SU-DHL-6 (cell line): ENCODE results near the gene OS9.
"Not testable (repeated sequence)": the region's sequence is repeated elsewhere in the genome, so short reads cannot be mapped to it uniquely, and the experiment has no call there.

Source experiments
- H2AFZ ChIP-seq: fragments of 200-600 bp; sonication (generic); 2 replicates; pipeline ENCODE4 v1.6.1; 2014; ENCODE audit warnings: low read depth, mild to moderate bottlenecking, moderate library complexity, mixed read lengths, antibody characterized with exemption, low read length; ENCODE audit not compliant: severe bottlenecking
- H3F3A ChIP-seq: fragments of 200-600 bp; shearing (Covaris generic); 2 replicates; pipeline ENCODE4 v1.6.0; 2016; ENCODE audit warnings: antibody characterized with exemption, mild to moderate bottlenecking; ENCODE audit not compliant: insufficient read depth
- H3K27ac ChIP-seq: fragments of 200-600 bp; sonication (generic); 2 replicates; pipeline ENCODE4 v1.5.1; 2016; ENCODE audit warnings: low read depth, mild to moderate bottlenecking, low read length, moderate library complexity, mixed read lengths
- H3K27me3 ChIP-seq: fragments of 200-600 bp; sonication (generic), shearing (Covaris generic); 2 replicates; pipeline ENCODE4 v1.6.0; 2014; ENCODE audit warnings: mild to moderate bottlenecking, low read length
- H3K36me3 ChIP-seq: fragments of 200-600 bp; sonication (generic); 2 replicates; pipeline ENCODE4 v1.6.1; 2014; ENCODE audit warnings: mild to moderate bottlenecking, low read length, mixed read lengths
- H3K4me2 ChIP-seq: fragments of 300-600, 200-600 bp; shearing (Covaris generic), sonication (generic); 2 replicates; pipeline ENCODE4 v1.6.0; 2014; ENCODE audit warnings: low read length, low read depth, mild to moderate bottlenecking; ENCODE audit not compliant: poor library complexity, severe bottlenecking
- H3K4me3 ChIP-seq: fragments of 200-600 bp; sonication (generic); 2 replicates; pipeline ENCODE4 v1.5.1; 2014; ENCODE audit warnings: antibody characterized with exemption, low read length, mild to moderate bottlenecking, mixed read lengths; ENCODE audit not compliant: insufficient read depth, poor library complexity, severe bottlenecking
- H3K79me2 ChIP-seq: fragments of 200-600 bp; sonication (generic); 2 replicates; pipeline ENCODE4 v1.6.1; 2014; ENCODE audit warnings: mild to moderate bottlenecking, low read length, moderate library complexity; ENCODE audit not compliant: insufficient read depth
- H3K9ac ChIP-seq: fragments of 200-600 bp; sonication (generic); 2 replicates; pipeline ENCODE4 v1.7.0; 2014; ENCODE audit warnings: mild to moderate bottlenecking, low read length
- H3K9me2 ChIP-seq: fragments of 200-600 bp; sonication (generic); replicated peaks from 2 replicates; pipeline ENCODE4 v1.6.1; 2014; ENCODE audit warnings: low read length; ENCODE audit not compliant: insufficient read depth
- H3K9me3 ChIP-seq: fragments of 200-600 bp; sonication (generic); 2 replicates; pipeline ENCODE4 v1.6.1; 2014; ENCODE audit warnings: low read length, mixed read lengths; ENCODE audit not compliant: insufficient read depth
- H4K20me1 ChIP-seq: fragments of 200-600 bp; sonication (generic); 2 replicates; pipeline ENCODE4 v1.6.1; 2014; ENCODE audit warnings: low read depth, mild to moderate bottlenecking, antibody characterized with exemption, low read length, moderate library complexity, mixed read lengths
- EZH2phosphoT487 ChIP-seq: fragments of 200-600 bp; sonication (generic), shearing (Covaris generic); conservative IDR thresholded peaks from 2 replicates; pipeline ENCODE4 v1.6.1; 2018; ENCODE audit warnings: mild to moderate bottlenecking, antibody characterized with exemption, low read length, moderate library complexity, mixed read lengths
- TF ChIP-seq, protein P1 (sequence below): fragments of 200-600 bp; sonication (generic); IDR thresholded peaks from one replicate; pipeline ENCODE4 v1.5.1; 2017; ENCODE audit warnings: antibody characterized with exemption, mild to moderate bottlenecking, low read length, moderate library complexity; ENCODE audit not compliant: insufficient read depth, poor library complexity, severe bottlenecking

OS9 gene

DNA sequence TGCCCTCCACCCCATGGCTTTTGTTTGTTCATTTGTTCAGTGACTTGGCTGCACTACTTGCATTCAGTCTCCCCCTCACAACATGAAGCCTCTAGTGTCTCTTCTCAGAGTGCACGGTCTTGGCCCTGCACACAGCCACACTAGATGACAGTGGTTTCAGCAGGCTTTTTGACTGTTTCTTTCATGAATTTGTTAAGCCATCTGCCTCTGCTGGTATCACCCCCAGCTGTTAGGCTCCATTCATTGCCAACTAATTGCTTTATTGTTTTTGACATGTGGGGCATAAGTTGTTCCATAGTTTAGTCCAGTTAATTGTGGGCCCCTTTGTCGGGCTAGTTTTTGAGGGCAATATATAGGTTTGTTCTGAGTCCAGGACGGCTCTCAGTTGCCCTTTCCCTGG is 18.8 kb downstream of the OS9 start:
- no peak overlapping the region for H3K27ac ChIP-seq
- H4K20me1 ChIP-seq = no peaks in the 10 kb centered on the region
- H3K4me2 ChIP-seq = no peak overlapping the region
- H3K27me3 ChIP-seq = no peaks in the 10 kb centered on the region
- no peak overlapping the region for H2AFZ ChIP-seq
- H3F3A ChIP-seq = peaks cover 9% of the 10 kb centered on the region; the same call in 1 of the 2 replicates
- H3K9me2 ChIP-seq = no peaks in the 10 kb centered on the region
- H3K36me3 ChIP-seq = peaks cover 18% of the 10 kb centered on the region; the same call in 1 of the 2 replicates
- no peaks in the 10 kb centered on the region for H3K9me3 ChIP-seq
- no peak overlapping the region for H3K9ac ChIP-seq
- H3K4me3 ChIP-seq = no peak overlapping the region
- TF ChIP-seq EZH2phosphoT487 = no peak
- TF ChIP-seq, protein P1, sequence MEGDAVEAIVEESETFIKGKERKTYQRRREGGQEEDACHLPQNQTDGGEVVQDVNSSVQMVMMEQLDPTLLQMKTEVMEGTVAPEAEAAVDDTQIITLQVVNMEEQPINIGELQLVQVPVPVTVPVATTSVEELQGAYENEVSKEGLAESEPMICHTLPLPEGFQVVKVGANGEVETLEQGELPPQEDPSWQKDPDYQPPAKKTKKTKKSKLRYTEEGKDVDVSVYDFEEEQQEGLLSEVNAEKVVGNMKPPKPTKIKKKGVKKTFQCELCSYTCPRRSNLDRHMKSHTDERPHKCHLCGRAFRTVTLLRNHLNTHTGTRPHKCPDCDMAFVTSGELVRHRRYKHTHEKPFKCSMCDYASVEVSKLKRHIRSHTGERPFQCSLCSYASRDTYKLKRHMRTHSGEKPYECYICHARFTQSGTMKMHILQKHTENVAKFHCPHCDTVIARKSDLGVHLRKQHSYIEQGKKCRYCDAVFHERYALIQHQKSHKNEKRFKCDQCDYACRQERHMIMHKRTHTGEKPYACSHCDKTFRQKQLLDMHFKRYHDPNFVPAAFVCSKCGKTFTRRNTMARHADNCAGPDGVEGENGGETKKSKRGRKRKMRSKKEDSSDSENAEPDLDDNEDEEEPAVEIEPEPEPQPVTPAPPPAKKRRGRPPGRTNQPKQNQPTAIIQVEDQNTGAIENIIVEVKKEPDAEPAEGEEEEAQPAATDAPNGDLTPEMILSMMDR = no peak
- no peaks in the 10 kb centered on the region for H3K79me2 ChIP-seq

DNA sequence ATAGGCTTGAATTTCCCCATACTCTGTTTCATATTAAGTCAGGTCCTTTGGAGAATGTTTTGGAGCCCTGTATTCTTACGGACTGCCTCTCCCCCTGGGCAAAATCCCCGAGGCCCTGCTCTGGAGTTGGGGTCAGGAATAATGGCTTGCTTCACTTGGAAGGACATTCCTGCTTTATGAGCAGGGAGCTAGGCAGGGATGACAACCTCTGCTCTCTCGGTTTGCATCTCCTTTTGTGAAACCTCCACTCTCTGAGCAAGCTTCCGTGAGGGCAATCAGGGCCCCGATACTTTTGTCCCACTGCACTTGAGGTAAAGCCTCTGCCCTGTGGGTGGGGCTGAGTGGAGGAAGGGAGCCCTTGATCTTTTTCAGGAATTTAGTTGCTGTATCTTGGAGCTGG is 19.3 kb downstream of the OS9 start:
- Histone ChIP-seq H3F3A (peaks cover 9% of the 10 kb centered on the region; the same call in 1 of the 2 replicates), H3K4me3 (no peak overlapping the region), H3K4me2 (no peak overlapping the region), H3K9me3 (no peaks in the 10 kb centered on the region), H4K20me1 (no peaks in the 10 kb centered on the region), H3K9me2 (no peaks in the 10 kb centered on the region), H3K27ac (no peak overlapping the region), H3K9ac (no peak overlapping the region), H2AFZ (no peak overlapping the region), H3K36me3 (peaks cover 22% of the 10 kb centered on the region; the same call in 1 of the 2 replicates), H3K27me3 (no peaks in the 10 kb centered on the region), H3K79me2 (no peaks in the 10 kb centered on the region)
- no peak for TF ChIP-seq EZH2phosphoT487
- TF ChIP-seq, protein P1 = no peak

DNA sequence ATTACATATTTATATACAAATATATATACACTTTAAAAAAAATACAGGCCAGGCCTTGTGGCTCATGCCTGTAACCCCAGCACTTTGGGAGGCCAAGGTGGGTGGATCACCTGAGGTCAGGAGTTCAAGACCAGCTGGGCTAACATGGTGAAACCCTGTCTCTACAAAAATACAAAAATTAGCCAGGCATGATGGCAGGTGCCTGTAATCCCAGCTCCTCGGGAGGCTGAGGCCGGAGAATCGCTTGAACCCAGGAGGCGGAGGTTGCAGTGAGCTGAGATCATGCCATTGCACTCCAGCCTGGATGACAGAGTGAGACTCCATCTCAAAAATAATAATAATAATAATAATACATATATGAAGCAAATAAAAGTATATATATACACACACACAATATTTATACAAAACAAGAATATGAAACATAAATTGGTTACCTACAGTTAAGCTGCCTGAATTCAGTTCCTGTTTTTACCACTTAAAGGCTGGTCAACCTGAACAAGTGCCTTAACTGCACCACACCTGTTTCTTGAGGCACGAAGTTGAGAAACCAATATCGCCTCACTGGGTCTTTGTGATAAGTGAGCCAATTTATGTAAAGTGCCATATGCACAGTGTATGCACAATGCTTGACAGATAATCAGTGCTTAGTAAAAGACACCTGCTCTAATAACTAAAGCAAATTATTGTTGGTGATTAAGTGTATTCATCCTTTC is 21.3 kb downstream of the OS9 start:
- not testable (repeated sequence) for H3K79me2 ChIP-seq, H3K4me2 ChIP-seq, H3K9me3 ChIP-seq, H2AFZ ChIP-seq, H3K9ac ChIP-seq, H4K20me1 ChIP-seq, H3K27me3 ChIP-seq, H3K9me2 ChIP-seq, H3F3A ChIP-seq, H3K4me3 ChIP-seq, H3K27ac ChIP-seq
- H3K36me3 ChIP-seq = peaks cover 14% of the 10 kb centered on the region; the same call in 1 of the 2 replicates

DNA sequence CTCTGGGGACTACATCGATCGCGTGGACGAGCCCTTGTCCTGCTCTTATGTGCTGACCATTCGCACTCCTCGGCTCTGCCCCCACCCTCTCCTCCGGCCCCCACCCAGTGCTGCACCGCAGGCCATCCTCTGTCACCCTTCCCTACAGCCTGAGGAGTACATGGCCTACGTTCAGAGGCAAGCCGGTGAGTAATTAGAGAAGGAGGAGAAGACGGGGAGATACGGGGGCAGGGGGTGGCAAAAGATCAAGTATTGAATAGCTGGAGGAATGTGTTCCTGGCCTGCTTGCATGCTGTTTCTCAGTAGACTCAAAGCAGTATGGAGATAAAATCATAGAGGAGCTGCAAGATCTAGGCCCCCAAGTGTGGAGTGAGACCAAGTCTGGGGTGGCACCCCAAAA is 21.9 kb downstream of the OS9 start:
- Histone ChIP-seq H2AFZ (no peak overlapping the region), H3K4me3 (no peak overlapping the region), H3K9ac (no peak overlapping the region), H3F3A (no peaks in the 10 kb centered on the region), H3K9me2 (no peaks in the 10 kb centered on the region), H4K20me1 (no peaks in the 10 kb centered on the region), H3K27ac (no peak overlapping the region), H3K36me3 (peaks cover 14% of the 10 kb centered on the region; the same call in 1 of the 2 replicates), H3K4me2 (no peak overlapping the region), H3K79me2 (no peaks in the 10 kb centered on the region), H3K27me3 (no peaks in the 10 kb centered on the region), H3K9me3 (no peaks in the 10 kb centered on the region)
- TF ChIP-seq, protein P1 = no peak
- TF ChIP-seq EZH2phosphoT487 = no peak
